CD4-positive, alpha-beta T cell (primary cell): ENCODE results near the gene ANKRD13A. TPM values are rescaled to one million over a fixed set of nuclear protein-coding genes. Genes with fewer than 3 reads are reported as not detected.
A peak's percentile ranks its signal among the peaks of the same experiment; 100 is the strongest.

ENCODE experiments used
- ATAC-seq: fragments of 200-7000 bp; cut with Tn5 transposase; one replicate; pipeline ENCODE4 v1.10.0; 2022; ENCODE audit warnings: mild to moderate bottlenecking; ENCODE audit not compliant: poor library complexity
- CTCF ChIA-PET: fragments of 350-600 bp; sonication (Branson Sonifier 250); formaldehyde crosslinking; loops from one replicate; lab custom pipeline; 2021; ENCODE audit warnings: antibody characterized with exemption, inconsistent platforms; lab: Charles Lee
- POLR2A ChIA-PET: fragments of 350-600 bp; sonication (Branson Sonifier 250); formaldehyde crosslinking; loops from one replicate; lab custom pipeline; 2021; ENCODE audit warnings: antibody characterized with exemption, inconsistent platforms; lab: Charles Lee
- DNase-seq, 14 experiments: peaks; one replicate each; pipeline ENCODE4 v3.0.0-alpha.2; 2013 to 2020; ENCODE audit warnings: mixed read lengths in 2 of 14
- H3K27ac ChIP-seq, 2 donors: one replicate each; pipeline versions ENCODE4 v1.5.1 to v1.7.0; 2013; ENCODE audit warnings: low read length in 2 of 2, low read depth in 1 of 2, mild to moderate bottlenecking in 1 of 2
- H3K27me3 ChIP-seq, 2 experiments: 1 replicate in 1 of 2; 2 replicates in 1 of 2; pipeline versions ENCODE4 v1.6.1 to v1.7.0; 2013; ENCODE audit warnings: low read length in 2 of 2, control low read depth in 1 of 2, mild to moderate bottlenecking in 1 of 2, moderate library complexity in 1 of 2; ENCODE audit not compliant: insufficient read depth in 2 of 2, control insufficient read depth in 1 of 2
- H3K36me3 ChIP-seq: one replicate; pipeline ENCODE4 v1.6.1; 2013; ENCODE audit warnings: low read length, control low read depth; ENCODE audit not compliant: insufficient read depth
- H3K4me1 ChIP-seq: one replicate; pipeline ENCODE4 v1.6.1; 2013; ENCODE audit warnings: low read length, control low read depth; ENCODE audit not compliant: insufficient read depth
- H3K4me3 ChIP-seq: one replicate; pipeline ENCODE4 v1.5.1; 2013; ENCODE audit warnings: mild to moderate bottlenecking, low read length, moderate library complexity
- H3K9me3 ChIP-seq, 2 experiments: 1 replicate in 1 of 2; 2 replicates in 1 of 2; pipeline versions ENCODE4 v1.6.1 to v1.7.0; 2013; ENCODE audit warnings: low read length in 2 of 2, mild to moderate bottlenecking in 2 of 2, control low read depth in 1 of 2, moderate library complexity in 1 of 2; ENCODE audit not compliant: control insufficient read depth in 1 of 2, insufficient read depth in 1 of 2
- H3K27ac Mint-ChIP-seq: one replicate; pipeline ENCODE4 v1.8.0; 2020; ENCODE audit warnings: mixed read lengths
- H3K27me3 Mint-ChIP-seq: one replicate; pipeline ENCODE4 v1.8.0; 2021; ENCODE audit warnings: mixed read lengths
- H3K36me3 Mint-ChIP-seq: one replicate; pipeline ENCODE4 v1.8.0; 2021; ENCODE audit warnings: low read depth, mixed read lengths
- H3K4me1 Mint-ChIP-seq: one replicate; pipeline ENCODE4 v1.8.0; 2021; ENCODE audit warnings: low read depth, mixed read lengths
- H3K4me3 Mint-ChIP-seq: one replicate; pipeline ENCODE4 v1.8.0; 2020; ENCODE audit warnings: mild to moderate bottlenecking, mixed read lengths
- H3K9me3 Mint-ChIP-seq: one replicate; pipeline ENCODE4 v1.8.0; 2020; ENCODE audit warnings: mixed read lengths
- CTCF ChIP-seq: fragments of 200-600 bp; IDR thresholded peaks from one replicate; pipeline ENCODE4 v1.8.0; 2022; ENCODE audit warnings: antibody characterized with exemption, mild to moderate bottlenecking
- intact Hi-C, 2 experiments: fragments of 100-400 bp; cut with DNase I in 1 of 2; cut with micrococcal nuclease in 1 of 2; formaldehyde crosslinking; loops; one replicate each; pipeline versions ENCODE4 v1.15.1 to v1.9.0; 2023 to 2025; cut with DNase I, micrococcal nuclease
- total RNA-seq, 174 experiments: library from RNA in 2 of 174; stranded (reverse) in 2 of 174; gene quantifications; one replicate each; pipeline ENCODE4 v1.2.3 and lab custom pipeline; 2021 to 2026

The ANKRD13A gene
- total RNA-seq, 2 experiments from 2014 or later, result 51.6 to 52.3 TPM

GRCh38 chr12:109972821-109973220, 26.4 kb upstream of the ANKRD13A start:
- peaks cover 0 to 5% of the 10 kb centered on the region in 2 experiments for H3K9me3 ChIP-seq
- Mint-ChIP-seq H3K27ac (peak overlapping the region; percentile 71), H3K27me3 (no peaks in the 10 kb centered on the region), H3K4me3 (no peak overlapping the region), H3K9me3 (no peaks in the 10 kb centered on the region), H3K36me3 (peaks cover 83% of the 10 kb centered on the region), H3K4me1 (peaks cover 9% of the 10 kb centered on the region)
- H3K4me3 ChIP-seq, result no peak overlapping the region
- H3K27ac ChIP-seq, result no peak overlapping the region
- no peaks in the 10 kb centered on the region for H3K27me3 ChIP-seq
- intact Hi-C loops, result no loop called here
- H3K4me1 ChIP-seq, result peaks cover 16% of the 10 kb centered on the region
- ChIA-PET CTCF (no interaction called here), POLR2A (no interaction called here)
- TF ChIP-seq CTCF, result no peak
- peaks cover 72% of the 10 kb centered on the region for H3K36me3 ChIP-seq
- DNase-seq (no peak), ATAC-seq (no peak)

- Histone ChIP-seq H3K27me3 (no peaks in the 10 kb centered on the region), H3K4me1 (peaks cover 26% of the 10 kb centered on the region), H3K9me3 (no peaks in the 10 kb centered on the region), H3K27ac (no peak overlapping the region), H3K36me3 (peaks cover 94% of the 10 kb centered on the region), H3K4me3 (no peak overlapping the region)
- no peak for TF ChIP-seq CTCF
- Mint-ChIP-seq H3K27me3 (no peaks in the 10 kb centered on the region), H3K27ac (peak overlapping the region; percentile 80), H3K4me1 (peaks cover 39% of the 10 kb centered on the region), H3K4me3 (peak overlapping the region; percentile 30), H3K36me3 (peaks cover 94% of the 10 kb centered on the region), H3K9me3 (no peaks in the 10 kb centered on the region)
- peak in 11 of 14 experiments; percentile 5 to 80 (median 33) for DNase-seq
- peak; percentile 98 for ATAC-seq
- intact Hi-C loops, result loop anchor here in 1 of 2 experiments (1.0 kb wide), 1 partner anchor 13 kb away; no protein-coding TSS in a partner anchor
- CTCF ChIA-PET, result no interaction called here
- POLR2A ChIA-PET, result no interaction called here
Observed at GRCh38 chr12:109981311-109981710, 17.9 kb upstream of the ANKRD13A start.

GRCh38 chr12:109982210-109982609, 17.0 kb upstream of the ANKRD13A start:
- POLR2A ChIA-PET, result no interaction called here
- intact Hi-C loops, result no loop called here
- no peak for DNase-seq
- peaks cover 90% of the 10 kb centered on the region for H3K36me3 Mint-ChIP-seq
- CTCF ChIA-PET, result no interaction called here
- no peak overlapping the region for H3K4me3 Mint-ChIP-seq
- peak overlapping the region; percentile 80 for H3K27ac Mint-ChIP-seq
- no peak for ATAC-seq
- Histone ChIP-seq H3K27me3 (no peaks in the 10 kb centered on the region), H3K4me3 (no peak overlapping the region), H3K9me3 (no peaks in the 10 kb centered on the region), H3K27ac (peak overlapping the region in 1 of 2 donors; percentile 7), H3K36me3 (peaks cover 92% of the 10 kb centered on the region), H3K4me1 (peaks cover 26% of the 10 kb centered on the region)
- H3K4me1 Mint-ChIP-seq, result peaks cover 39% of the 10 kb centered on the region
- no peaks in the 10 kb centered on the region for H3K9me3 Mint-ChIP-seq
- no peak for TF ChIP-seq CTCF
- no peaks in the 10 kb centered on the region for H3K27me3 Mint-ChIP-seq
